ENCODE data around the gene ANXA6. TPM values are rescaled to one million over a fixed set of nuclear protein-coding genes. Genes with fewer than 3 reads are reported as not detected.
A peak's percentile ranks its signal among the peaks of the same experiment; 100 is the strongest.

Gene ANXA6
- total and polyA plus RNA-seq, 10 donors, result 141 to 295 (median 185) TPM

GRCh38 chr5:151158287-151158661 lies 695 bp upstream of the ANXA6 start:
- H3K36me3 ChIP-seq, result no peaks in the 10 kb centered on the region
- H3K4me1 ChIP-seq, result peaks cover 33 to 81% (median 60%) of the 10 kb centered on the region in 6 donors
- H3K4me3 ChIP-seq, result peak overlapping the region; percentile 55 to 97 (median 84)
- no peak for DNase-seq
- WGBS, 5 donors, result 7 to 19% (median 10%) methylated on average over 6 of the region's 6 CpGs
- intact Hi-C loops (cut with DNase I; ENCODE audit: low total_unique reads), result no loop called here
- H3K27ac ChIP-seq, result peak overlapping the region; percentile 76 to 96 (median 91)
- H3K27me3 ChIP-seq (replicated peaks in 1 of 7), result no peaks in the 10 kb centered on the region
- no peak for TF ChIP-seq POLR2A (IDR thresholded peaks at IDR 0.05)
- no peak for TF ChIP-seq POLR2AphosphoS5 (IDR thresholded peaks at IDR 0.05)
- TF ChIP-seq CTCF (IDR thresholded peaks at IDR 0.05 in 8 of 11, conservative IDR thresholded peaks at IDR 0.05 in 3 of 11), result no peak
- H3K9me3 ChIP-seq, result no peaks in the 10 kb centered on the region

- H3K4me3 ChIP-seq, result peak overlapping the region; percentile 55 to 97 (median 84)
- H3K36me3 ChIP-seq, result peaks cover 0 to 12% (median 0%) of the 10 kb centered on the region in 6 donors
- DNase-seq, result peak; percentile 82
- 7 to 13% (median 11%) methylated on average over 18 to 20 of the region's 20 CpGs for whole genome bisulfite sequencing, 5 donors
- no peaks in the 10 kb centered on the region for H3K27me3 ChIP-seq (replicated peaks in 1 of 7)
- TF ChIP-seq CTCF (IDR thresholded peaks at IDR 0.05 in 8 of 11, conservative IDR thresholded peaks at IDR 0.05 in 3 of 11) (peak in 2 of 11 experiments; percentile 8 to 12), POLR2AphosphoS5 (IDR thresholded peaks at IDR 0.05) (no peak), POLR2A (IDR thresholded peaks at IDR 0.05) (no peak)
- no peaks in the 10 kb centered on the region for H3K9me3 ChIP-seq
- intact Hi-C loops (cut with DNase I; ENCODE audit: low total_unique reads), result no loop called here
- peaks cover 46 to 85% (median 72%) of the 10 kb centered on the region in 6 donors for H3K4me1 ChIP-seq
- peak overlapping the region; percentile 76 to 96 (median 91) for H3K27ac ChIP-seq
These were observed 815 bp downstream of the ANXA6 start for GRCh38 chr5:151156507-151157420.

GRCh38 chr5:151155775-151156506 lies 1.6 kb downstream of the ANXA6 start:
- 14 to 33% (median 19%) methylated on average over 8 to 9 of the region's 9 CpGs for WGBS, 5 donors
- DNase-seq, result peak; percentile 84
- intact Hi-C loops (cut with DNase I; ENCODE audit: low total_unique reads), result no loop called here
- Histone ChIP-seq H3K36me3 (peaks cover 0 to 12% (median 0%) of the 10 kb centered on the region in 6 donors), H3K27me3 (replicated peaks in 1 of 7) (no peaks in the 10 kb centered on the region), H3K4me1 (peaks cover 54 to 93% (median 80%) of the 10 kb centered on the region in 6 donors), H3K9me3 (no peaks in the 10 kb centered on the region), H3K27ac (peak overlapping the region; percentile 76 to 96 (median 91)), H3K4me3 (peak overlapping the region; percentile 55 to 97 (median 84))
- TF ChIP-seq POLR2AphosphoS5 (IDR thresholded peaks at IDR 0.05) (peak in 1 of 3 donors; percentile 48), POLR2A (IDR thresholded peaks at IDR 0.05) (no peak)

GRCh38 chr5:151154931-151155774 lies 2.4 kb downstream of the ANXA6 start:
- Histone ChIP-seq H3K27me3 (replicated peaks in 1 of 7) (no peaks in the 10 kb centered on the region), H3K4me1 (peaks cover 62 to 97% (median 88%) of the 10 kb centered on the region in 6 donors), H3K9me3 (no peaks in the 10 kb centered on the region), H3K27ac (peak overlapping the region; percentile 76 to 96 (median 91)), H3K36me3 (peaks cover 0 to 12% (median 0%) of the 10 kb centered on the region in 6 donors), H3K4me3 (peak overlapping the region; percentile 55 to 97 (median 84))
- intact Hi-C loops (cut with DNase I; ENCODE audit: low total_unique reads), result no loop called here
- TF ChIP-seq POLR2A (IDR thresholded peaks at IDR 0.05), result no peak
- peak in 2 of 3 donors; percentile 53 to 75 for TF ChIP-seq POLR2AphosphoS5 (IDR thresholded peaks at IDR 0.05)
- DNase-seq, result peak; percentile 86
- WGBS, 5 donors, result 16 to 25% (median 19%) methylated on average over 7 to 9 of the region's 9 CpGs
